GM12878 (cell line): ENCODE data around the gene SLC39A11. TPM values are rescaled to one million over a fixed set of nuclear protein-coding genes. Genes with fewer than 3 reads are reported as not detected.

Experiments used
- ATAC-seq: fragments of 200-7000 bp; cut with Tn5 transposase; 3 replicates; pipeline ENCODE4 v1.9.1; 2020; ENCODE audit warnings: mild to moderate bottlenecking, moderate library complexity
- BruUV-seq: library from RNA; stranded (reverse); fragments of 400-500 nt; replicated peaks from 2 replicates; lab custom pipeline; 2021; lab: Mats Ljungman, UMichigan
- CTCF ChIA-PET: fragments of 300-600 bp; sonication (Branson Sonifier 250); formaldehyde crosslinking; extraction: SDS; loops from one replicate; lab custom pipeline; 2021; ENCODE audit warnings: inconsistent platforms; lab: Yijun Ruan, JAX
- POLR2A ChIA-PET: fragments of 350-600 bp; formaldehyde crosslinking; extraction: SDS; loops from one replicate; lab custom pipeline; 2021; ENCODE audit warnings: inconsistent platforms; lab: Charles Lee
- RAD21 ChIA-PET: fragments of 300-600 bp; sonication (Branson Sonifier 250); formaldehyde crosslinking; loops from one replicate; lab custom pipeline; 2023; ENCODE audit warnings: antibody characterized with exemption; ENCODE audit not compliant: unreplicated experiment; lab: Charles Lee
- SMC1A ChIA-PET: fragments of 300-600 bp; sonication (Branson Sonifier 250); formaldehyde crosslinking; loops from one replicate; lab custom pipeline; 2023; ENCODE audit not compliant: unreplicated experiment, uncharacterized antibody; lab: Charles Lee
- DNase-seq: peaks from one replicate; pipeline ENCODE4 v3.0.0-alpha.2; 2011; ENCODE audit warnings: low read depth, low spot score
- FAIRE-seq: peaks from 3 replicates; lab custom pipeline; 2011; peaks lifted over from hg19 to GRCh38; lab: Jason Lieb, UNC
- H2AFZ ChIP-seq: 2 replicates; pipeline ENCODE4 v1.6.0; 2011; ENCODE audit warnings: low read depth, low read length, control low read depth; ENCODE audit not compliant: control insufficient read depth
- H3K27ac ChIP-seq: 2 replicates; pipeline ENCODE4 v1.5.1; 2011; ENCODE audit warnings: control low read depth; ENCODE audit not compliant: control insufficient read depth, insufficient read depth
- H3K27me3 ChIP-seq, 2 experiments: replicated peaks in 1 of 2; 2 replicates each; pipeline versions ENCODE4 v1.6.0 to v1.6.1; 2011; ENCODE audit warnings: low read length in 1 of 2; ENCODE audit not compliant: control insufficient read depth in 2 of 2, insufficient read depth in 2 of 2
- H3K36me3 ChIP-seq, 2 experiments: 2 replicates each; pipeline ENCODE4 v1.5.1; 2011; ENCODE audit warnings: low read length in 1 of 2; ENCODE audit not compliant: control insufficient read depth in 2 of 2, insufficient read depth in 2 of 2
- H3K4me1 ChIP-seq: 2 replicates; pipeline ENCODE4 v1.6.1; 2011; ENCODE audit warnings: mild to moderate bottlenecking, low read length, moderate library complexity, mixed read lengths; ENCODE audit not compliant: control insufficient read depth, insufficient read depth
- H3K4me2 ChIP-seq: 2 replicates; pipeline ENCODE4 v1.6.0; 2011; ENCODE audit warnings: control low read depth; ENCODE audit not compliant: control insufficient read depth, insufficient read depth
- H3K4me3 ChIP-seq: fragments of 200-600 bp; sonication (generic); 2 replicates; pipeline ENCODE4 v1.5.1; 2016
- H3K79me2 ChIP-seq: 2 replicates; pipeline ENCODE4 v1.6.0; 2011; ENCODE audit warnings: low read length; ENCODE audit not compliant: control insufficient read depth, insufficient read depth
- H3K9ac ChIP-seq: 2 replicates; pipeline ENCODE4 v1.8.0; 2011; ENCODE audit warnings: low read length, control low read depth, mixed read lengths; ENCODE audit not compliant: control insufficient read depth, insufficient read depth
- H3K9me3 ChIP-seq: replicated peaks from 3 replicates; pipeline ENCODE4 v1.5.1; 2011; ENCODE audit warnings: mild to moderate bottlenecking, low read length; ENCODE audit not compliant: control insufficient read depth, insufficient read depth
- H4K20me1 ChIP-seq: 2 replicates; pipeline ENCODE4 v1.6.0; 2011; ENCODE audit not compliant: control insufficient read depth, insufficient read depth
- ATF7 ChIP-seq: fragments of 450-650 bp; IDR thresholded peaks from 2 replicates; pipeline ENCODE4 v1.6.1; 2016; ENCODE audit warnings: low read depth, mild to moderate bottlenecking
- CBX5 ChIP-seq: sonication (generic); IDR thresholded peaks from 2 replicates; pipeline ENCODE4 v1.6.1; 2016; ENCODE audit warnings: low read depth, moderate library complexity, mild to moderate bottlenecking, inconsistent platforms
- CHD4 ChIP-seq: fragments of 200-600 bp; sonication (generic); IDR thresholded peaks from 2 replicates; pipeline ENCODE4 v1.6.1; 2016; ENCODE audit warnings: mild to moderate bottlenecking
- DPF2 ChIP-seq: fragments of 450-650 bp; IDR thresholded peaks from 2 replicates; pipeline ENCODE4 v1.6.1; 2017; ENCODE audit warnings: mild to moderate bottlenecking
- E2F8 ChIP-seq: fragments of 450-650 bp; IDR thresholded peaks from 2 replicates; pipeline ENCODE4 v1.6.1; 2018; ENCODE audit warnings: mild to moderate bottlenecking, low read depth, moderate library complexity; ENCODE audit not compliant: partially characterized antibody
- EZH2 ChIP-seq: IDR thresholded peaks from 2 replicates; pipeline ENCODE4 v1.6.1; 2012; ENCODE audit warnings: low read depth, mild to moderate bottlenecking, control low read depth, inconsistent platforms, low read length, borderline replicate concordance; ENCODE audit not compliant: control insufficient read depth
- GABPA ChIP-seq: IDR thresholded peaks from 2 replicates; pipeline ENCODE4 v1.6.1; 2014; ENCODE audit warnings: antibody characterized with exemption, low read depth, mild to moderate bottlenecking, inconsistent platforms
- GATAD2B ChIP-seq: fragments of 450-650 bp; conservative IDR thresholded peaks from 2 replicates; pipeline ENCODE4 v1.6.1; 2017; ENCODE audit warnings: low read depth, mild to moderate bottlenecking, moderate library complexity
- IRF4 ChIP-seq: IDR thresholded peaks from 2 replicates; pipeline ENCODE4 v1.6.1; 2011; ENCODE audit warnings: low read depth, low read length
- MTA3 ChIP-seq: IDR thresholded peaks from 2 replicates; pipeline ENCODE4 v1.6.1; 2012; ENCODE audit warnings: low read length, inconsistent platforms, borderline replicate concordance
- NFIC ChIP-seq: IDR thresholded peaks from 2 replicates; pipeline ENCODE4 v1.6.1; 2012; ENCODE audit warnings: low read depth, mild to moderate bottlenecking, inconsistent platforms, low read length, moderate library complexity
- SREBF2 ChIP-seq: IDR thresholded peaks from 2 replicates; pipeline ENCODE4 v1.6.1; 2012; ENCODE audit warnings: mild to moderate bottlenecking, low read length
- TCF7 ChIP-seq: IDR thresholded peaks from 2 replicates; pipeline ENCODE4 v1.6.1; 2014; ENCODE audit warnings: antibody characterized with exemption, borderline replicate concordance
- ZBTB4 ChIP-seq: fragments of 450-650 bp; formaldehyde crosslinking; IDR thresholded peaks from 2 replicates; pipeline ENCODE4 v1.4.0; 2022; ENCODE audit warnings: mild to moderate bottlenecking, moderate library complexity
- WGBS: methylation state at CpG from one replicate; pipeline ENCODE4 v1.1.6; 2016; ENCODE audit warnings: low lambda C conversion rate; ENCODE audit not compliant: insufficient replicate concordance, insufficient coverage; ENCODE audit errors: missing lambda C conversion rate; 5-methylcytosine and 5-hydroxymethylcytosine counted together
- in situ Hi-C: fragments of 300-500 bp; cut with MboI; formaldehyde crosslinking; loops from 9 replicates; pipeline ENCODE4 v1.14.3; 2018; ENCODE audit warnings: mixed read lengths
- intact Hi-C: fragments of 100-400 bp; cut with micrococcal nuclease; formaldehyde crosslinking; loops from one replicate; pipeline ENCODE4 v1.14.2; 2022; ENCODE audit not compliant: unreplicated experiment
- polyA plus RNA-seq, 11 experiments: library from polyadenylated mRNA; depleted of rRNA in 4 of 11; unstranded in 6 of 11; stranded (reverse) in 5 of 11; fragments of >200 nt; fragmentation: Nextera tagmentation in 4 of 11; fragmentation: Illumina TruSeq in 1 of 11; extraction: Ambion mirVana in 4 of 11; extraction: Trizol in 1 of 11; gene quantifications; 1 replicate in 1 of 11; 2 replicates in 10 of 11; pipeline versions ENCODE4 v1.2.1 to v1.2.3, GENCODE V29; 2011 to 2016; ENCODE audit warnings: inconsistent platforms in 2 of 11, missing spikeins in 2 of 11, low read depth in 1 of 11
- total RNA-seq, 4 experiments: library from RNA; depleted of rRNA in 3 of 4; stranded (reverse); fragments of >200 nt in 3 of 4; fragmentation: Illumina TruSeq in 1 of 4; extraction: Trizol in 1 of 4; gene quantifications; 2 replicates each; pipeline versions ENCODE4 v1.2.1 to v1.2.3, GENCODE V29; 2013 to 2021

The SLC39A11 gene
- total and polyA plus RNA-seq, 10 of the 15 experiments (the other 5 are each of a cell fraction or from before 2014, with no cell fraction given) = 8.6 to 23.8 (median 14.0) TPM

GRCh38 chr17:72970246-72970645, 122.2 kb downstream of the SLC39A11 start:
- Histone ChIP-seq H3K4me2 (no peak overlapping the region), H3K4me3 (no peak overlapping the region), H2AFZ (no peak overlapping the region), H3K27me3 (no peaks in the 10 kb centered on the region), H3K9me3 (no peaks in the 10 kb centered on the region; the same call in 2 of the 3 replicates), H3K79me2 (peaks cover 2% of the 10 kb centered on the region; the same call in 1 of the 2 replicates), H3K36me3 (no peaks in the 10 kb centered on the region), H3K4me1 (no peaks in the 10 kb centered on the region), H3K27ac (no peak overlapping the region), H3K9ac (no peak overlapping the region), H4K20me1 (no peaks in the 10 kb centered on the region)
- CTCF ChIA-PET = interaction anchor here (0.9 to 1.9 kb wide), 3 partner anchors 13 to 244 kb away, joined by 3 to 6 read pairs (median 4); no protein-coding TSS in a partner anchor
- in situ Hi-C loops (no loop called here), intact Hi-C loops (no loop called here)
- FAIRE-seq = no peak
- SMC1A ChIA-PET = interaction anchor here (1.0 kb wide), 1 partner anchor 16 kb away, joined by 3 read pairs; no protein-coding TSS in a partner anchor
- POLR2A ChIA-PET = no interaction called here
- WGBS = 71% methylated on average over 5 of the region's 5 CpGs
- ATAC-seq = no peak
- RAD21 ChIA-PET = interaction anchor here (0.8 to 1.6 kb wide), 2 partner anchors 186 to 243 kb away, joined by 3 to 4 read pairs; no protein-coding TSS in a partner anchor
- DNase-seq = no peak
- BruUV-seq = no TSS peak
- TF ChIP-seq ATF7 = no peak
- no peak for TF ChIP-seq CHD4
- TF ChIP-seq DPF2 = no peak
- no peak for TF ChIP-seq SREBF2
- no peak for TF ChIP-seq IRF4
- TF ChIP-seq TCF7 = no peak
- TF ChIP-seq MTA3 = no peak
- TF ChIP-seq EZH2 = no peak
- TF ChIP-seq GABPA = no peak
- no peak for TF ChIP-seq GATAD2B
- no peak for TF ChIP-seq CBX5
- TF ChIP-seq ZBTB4 (CRISPR knock-in tag) = no peak
- TF ChIP-seq NFIC = no peak
- TF ChIP-seq E2F8 = no peak
